Heart right ventricle (tissue), 16 donors: ENCODE measurements around the gene CALB2. TPM values are rescaled to one million over a fixed set of nuclear protein-coding genes. Genes with fewer than 3 reads are reported as not detected.

Experiments
- ATAC-seq, 8 donors: fragments of 200-7000 bp; cut with Tn5 transposase; one replicate each; pipeline ENCODE4 v1.9.1; 2020; ENCODE audit warnings: mild to moderate bottlenecking in 8 of 8, moderate library complexity in 8 of 8, moderate number of reproducible peaks in 1 of 8
- DNase-seq, 2 donors: peaks; one replicate each; pipeline ENCODE4 v3.0.0-alpha.2; 2020
- H3K27ac ChIP-seq, 10 donors: fragments of 200-600 bp; sonication (generic) in 2 of 10; one replicate each; pipeline versions ENCODE4 v1.5.0 to v1.8.0; 2020 to 2022; ENCODE audit warnings: mild to moderate bottlenecking in 3 of 10
- H3K27me3 ChIP-seq, 7 donors: fragments of 200-600 bp; one replicate each; pipeline ENCODE4 v1.8.0; 2021 to 2022; ENCODE audit warnings: mild to moderate bottlenecking in 2 of 7
- H3K36me3 ChIP-seq, 9 donors: fragments of 200-600 bp; sonication (generic) in 1 of 9; one replicate each; pipeline versions ENCODE4 v1.5.0 to v1.8.0; 2020 to 2022; ENCODE audit warnings: mild to moderate bottlenecking in 2 of 9
- H3K4me1 ChIP-seq, 9 donors: fragments of 200-600 bp; sonication (generic) in 1 of 9; one replicate each; pipeline versions ENCODE4 v1.5.0 to v1.8.0; 2020 to 2022; ENCODE audit warnings: mild to moderate bottlenecking in 4 of 9
- H3K4me3 ChIP-seq, 10 donors: fragments of 200-600 bp; sonication (generic) in 2 of 10; one replicate each; pipeline versions ENCODE4 v1.5.0 to v1.8.0; 2020 to 2022; ENCODE audit warnings: mild to moderate bottlenecking in 7 of 10, moderate library complexity in 2 of 10
- H3K9me3 ChIP-seq, 11 donors: fragments of 200-600 bp in 10 of 11; sonication (generic) in 2 of 11; one replicate each; pipeline versions ENCODE4 v1.5.0 to v1.8.0; 2013 to 2022; ENCODE audit warnings: mild to moderate bottlenecking in 2 of 11, control low read depth in 1 of 11, moderate library complexity in 1 of 11
- WGBS, 2 donors: extraction: QIAGEN DNeasy Blood & Tissue Kit; methylation state at CpG; one replicate each; pipeline ENCODE4 v1.1.7; 2013; ENCODE audit warnings: inconsistent platforms in 1 of 2; 5-methylcytosine and 5-hydroxymethylcytosine counted together
- intact Hi-C, 10 donors: fragments of 100-400 bp; cut with DNase I; formaldehyde crosslinking; loops; one replicate each; pipeline versions ENCODE4 v1.11.1 to v1.14.2; 2022
- polyA plus RNA-seq, 2 donors: library from polyadenylated mRNA; stranded (reverse); fragments of 200-250 nt; gene quantifications; one replicate each; pipeline ENCODE4 v1.2.3, GENCODE V29; 2013
- total RNA-seq, 10 donors: library from RNA; stranded (reverse); fragmentation: NEBNext Ultra II Directional in 3 of 10; extraction: Animal tissue kit (Norgen Biotek cat#: 25700) in 3 of 10; gene quantifications; one replicate each; pipeline versions ENCODE4 v1.2.1 to v1.2.4, GENCODE V29; 2021 to 2023
- TF ChIP-seq, protein P1 (sequence below), 9 donors: fragments of 200-600 bp; sonication (generic) in 2 of 9; IDR thresholded peaks; one replicate each; pipeline versions ENCODE4 v1.5.0 to v1.8.0; 2021 to 2022; ENCODE audit warnings: antibody characterized with exemption in 9 of 9, mild to moderate bottlenecking in 5 of 9, moderate library complexity in 1 of 9
- donor health status: Arrhythmogenic right ventricular cardiomyopathy.
- donor health status: ischemic (EF 13 %, LVEDD 7.1; RV severe dilation, severe dysfunction).
- donor health status: healthy with polysubstance abuse.
- donor health status: DM: no; HTN: yes; CAD: no.
- donor health status: DM: no; HTN: no; CAD: no.
- donor health status: ischemic (EF 25% LVEDD 6.9; RV normal size, moderate dysfunction).
- donor health status: ischemic (EF 25% LVEDD 5.7; RV mildly dilated, moderate dysfunction).
- donor health status: healthy.
- donor health status: DM: yes; HTN: yes; CAD: no.
- donor health status: Ischemic cardiomyopathy.
- donor health status: ischemic (EF 35%, LVEDD 5.7; RV mildly dilated, moderate dysfunction).
- donor health status: nonischemic (EF 11% LVEDD 7.7; RV severe dilation, severe dysfunction).
- donor health status: DM: yes; HTN: yes; CAD: no.
- donor health status: PGD.
- donor health status: ischemic (EF 29% LVEDD 5.4; RV normal size, mild dysfunction).
- donor health status: nonischemic (EF 23%, LVEDD 6.1; RV moderate dilation, normal function).

CALB2 gene
- total and polyA plus RNA-seq, 12 donors, result 0.16 to 3.7 (median 1.2) TPM; not detected in 3

DNA sequence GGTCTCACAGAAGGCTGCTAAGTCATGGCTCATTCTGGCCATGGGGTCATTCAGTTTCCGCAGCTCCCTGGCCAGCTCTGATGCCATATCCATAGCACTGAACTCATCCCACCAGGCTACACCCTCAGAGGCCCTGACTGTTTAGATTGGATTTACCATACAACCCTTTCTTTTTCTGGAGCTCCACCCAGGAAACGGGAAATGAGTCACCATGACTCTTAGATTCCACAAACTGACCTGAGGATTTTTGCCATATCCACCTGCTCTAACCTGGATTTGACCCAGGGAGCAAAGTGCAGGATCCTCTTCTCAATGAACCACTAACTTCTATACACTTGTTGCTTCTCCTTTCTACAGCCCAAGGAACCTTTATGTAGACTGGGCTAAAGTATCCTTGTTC lies 20.3 kb upstream of the CALB2 start:
- Histone ChIP-seq H3K27me3 (peaks cover 0 to 27% (median 6%) of the 10 kb centered on the region in 7 donors), H3K9me3 (peaks cover 0 to 13% (median 0%) of the 10 kb centered on the region in 11 donors)
- WGBS, 2 donors, result 70 to 78% methylated on average over 2 of the region's 2 CpGs

DNA sequence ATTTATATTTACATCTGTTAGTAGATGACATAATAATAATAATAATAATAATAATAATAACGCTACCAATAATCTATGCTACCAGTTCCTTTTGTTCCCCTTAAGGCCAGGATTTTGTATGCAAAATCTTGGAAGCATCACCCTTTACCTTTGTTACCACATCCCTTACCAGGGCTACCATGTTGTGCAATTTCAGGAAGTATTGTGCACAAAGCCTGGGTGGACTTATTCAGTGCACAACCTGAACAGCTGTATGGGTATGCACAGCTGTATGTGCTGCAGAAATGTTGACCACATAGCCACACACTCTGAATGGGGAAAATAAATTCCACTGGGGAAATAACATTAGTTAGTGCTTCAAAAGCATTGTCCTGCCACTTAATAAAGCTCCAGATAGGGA lies 19.9 kb upstream of the CALB2 start:
- TF ChIP-seq, protein P1, sequence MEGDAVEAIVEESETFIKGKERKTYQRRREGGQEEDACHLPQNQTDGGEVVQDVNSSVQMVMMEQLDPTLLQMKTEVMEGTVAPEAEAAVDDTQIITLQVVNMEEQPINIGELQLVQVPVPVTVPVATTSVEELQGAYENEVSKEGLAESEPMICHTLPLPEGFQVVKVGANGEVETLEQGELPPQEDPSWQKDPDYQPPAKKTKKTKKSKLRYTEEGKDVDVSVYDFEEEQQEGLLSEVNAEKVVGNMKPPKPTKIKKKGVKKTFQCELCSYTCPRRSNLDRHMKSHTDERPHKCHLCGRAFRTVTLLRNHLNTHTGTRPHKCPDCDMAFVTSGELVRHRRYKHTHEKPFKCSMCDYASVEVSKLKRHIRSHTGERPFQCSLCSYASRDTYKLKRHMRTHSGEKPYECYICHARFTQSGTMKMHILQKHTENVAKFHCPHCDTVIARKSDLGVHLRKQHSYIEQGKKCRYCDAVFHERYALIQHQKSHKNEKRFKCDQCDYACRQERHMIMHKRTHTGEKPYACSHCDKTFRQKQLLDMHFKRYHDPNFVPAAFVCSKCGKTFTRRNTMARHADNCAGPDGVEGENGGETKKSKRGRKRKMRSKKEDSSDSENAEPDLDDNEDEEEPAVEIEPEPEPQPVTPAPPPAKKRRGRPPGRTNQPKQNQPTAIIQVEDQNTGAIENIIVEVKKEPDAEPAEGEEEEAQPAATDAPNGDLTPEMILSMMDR (IDR thresholded peaks at IDR 0.05), result no peak
- H3K4me1 ChIP-seq, result no peaks in the 10 kb centered on the region
- 89 to 93% methylated on average over 1 of the region's 1 CpG for WGBS, 2 donors
- ATAC-seq (no peak), DNase-seq (no peak)
- H3K27me3 ChIP-seq, result peaks cover 0 to 27% (median 6%) of the 10 kb centered on the region in 7 donors
- no peak overlapping the region for H3K27ac ChIP-seq
- intact Hi-C loops, result no loop called here
- no peak overlapping the region for H3K4me3 ChIP-seq
- H3K36me3 ChIP-seq, result no peaks in the 10 kb centered on the region
- H3K9me3 ChIP-seq, result peaks cover 0 to 13% (median 0%) of the 10 kb centered on the region in 11 donors

More for the DNA sequence above, 20.3 kb upstream of the CALB2 start:
- DNase-seq (no peak), ATAC-seq (no peak)
- Histone ChIP-seq H3K27ac (no peak overlapping the region), H3K36me3 (no peaks in the 10 kb centered on the region), H3K4me1 (no peaks in the 10 kb centered on the region), H3K4me3 (no peak overlapping the region)
- TF ChIP-seq, protein P1 (IDR thresholded peaks at IDR 0.05), result no peak
- intact Hi-C loops, result no loop called here

DNA sequence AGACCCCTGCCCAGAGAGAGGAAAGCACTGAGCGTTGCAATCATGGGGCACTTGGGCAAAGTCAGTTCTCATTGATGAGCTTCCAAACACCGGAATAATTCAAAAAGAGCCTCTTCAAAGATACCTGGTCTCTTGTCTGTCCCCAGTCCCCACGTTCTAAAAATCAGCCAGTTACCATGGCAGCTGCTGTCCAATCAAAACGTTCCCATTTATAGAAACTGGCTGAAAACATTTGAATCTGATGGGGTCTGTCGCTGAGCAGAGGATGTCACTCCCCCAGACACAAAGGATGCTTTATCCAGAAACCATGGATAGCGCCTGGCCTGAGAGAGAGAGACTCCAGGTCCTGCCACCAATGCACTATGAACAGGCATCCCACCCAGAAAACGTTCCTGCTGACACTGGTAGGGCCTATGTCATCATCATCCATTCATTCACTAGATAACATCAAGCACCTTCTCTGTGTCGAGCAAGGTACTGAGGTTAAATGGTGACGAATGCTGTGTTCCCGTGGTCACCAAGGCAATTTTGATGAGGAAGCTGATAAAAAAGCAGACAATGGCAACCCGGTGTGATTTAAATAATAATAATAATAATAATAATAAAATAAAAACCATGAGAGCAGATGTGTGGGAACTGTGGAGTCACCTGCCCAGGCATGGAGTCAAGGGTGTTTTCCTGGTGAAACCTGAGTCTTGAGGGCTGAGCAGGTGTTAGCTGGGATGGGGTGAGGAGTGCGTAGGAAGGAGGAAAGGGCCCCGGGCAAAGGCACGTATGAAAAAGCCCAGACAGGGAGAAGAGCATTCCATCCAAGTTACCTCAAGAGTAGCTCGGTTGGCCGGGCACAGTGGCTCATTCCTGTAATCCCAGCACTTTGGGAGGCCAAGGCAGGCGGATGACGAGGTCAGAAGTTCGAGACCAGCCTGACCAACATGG lies 19.0 kb upstream of the CALB2 start:
- Histone ChIP-seq H3K4me3 (no peak overlapping the region), H3K36me3 (no peaks in the 10 kb centered on the region), H3K4me1 (no peaks in the 10 kb centered on the region), H3K27ac (no peak overlapping the region), H3K27me3 (peaks cover 0 to 29% (median 6%) of the 10 kb centered on the region in 7 donors), H3K9me3 (peaks cover 0 to 13% (median 0%) of the 10 kb centered on the region in 11 donors)
- ATAC-seq (no peak), DNase-seq (no peak)
- TF ChIP-seq, protein P1 (IDR thresholded peaks at IDR 0.05), result no peak
- intact Hi-C loops, result loop anchor here in 1 of 10 donors (10.0 kb wide), 1 partner anchor 65 kb away; no protein-coding TSS in a partner anchor
- WGBS, 2 donors, result 61 to 72% methylated on average over 19 of the region's 19 CpGs

DNA sequence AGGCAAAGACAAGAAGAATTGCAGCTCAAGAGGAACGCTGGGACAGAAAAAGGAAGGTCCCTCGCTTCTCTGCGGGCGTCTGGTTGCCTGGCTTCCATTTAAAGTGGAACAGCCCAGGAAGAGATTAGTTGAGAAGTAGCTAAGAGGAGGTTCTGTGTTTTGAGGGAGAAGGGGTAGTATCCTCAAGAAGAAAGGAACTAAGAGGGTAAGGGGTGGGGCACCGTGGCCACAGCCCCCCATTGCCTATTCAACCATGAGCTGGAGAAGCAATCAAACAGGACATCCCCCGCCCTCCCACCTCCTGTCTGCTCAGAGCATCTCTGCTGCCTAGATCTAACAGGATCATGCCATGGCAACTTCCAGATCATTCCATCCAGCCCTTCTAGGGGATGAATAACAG lies 18.1 kb upstream of the CALB2 start:
- Histone ChIP-seq H3K27me3 (peaks cover 0 to 32% (median 8%) of the 10 kb centered on the region in 7 donors), H3K36me3 (no peaks in the 10 kb centered on the region), H3K4me1 (no peaks in the 10 kb centered on the region), H3K9me3 (peaks cover 0 to 9% (median 0%) of the 10 kb centered on the region in 11 donors), H3K4me3 (no peak overlapping the region), H3K27ac (no peak overlapping the region)
- TF ChIP-seq, protein P1 (IDR thresholded peaks at IDR 0.05), result no peak
- DNase-seq (no peak), ATAC-seq (no peak)
- intact Hi-C loops, result loop anchor here in 1 of 10 donors (10.0 kb wide), 1 partner anchor 64 kb away; no protein-coding TSS in a partner anchor
- WGBS, 2 donors, result 66 to 76% methylated on average over 6 of the region's 6 CpGs
